NT2/D1 (cell line): Measurements from ENCODE around the gene FLOT1.

Source experiments
- SUZ12 ChIP-seq: IDR thresholded peaks from 2 replicates; pipeline ENCODE4 v1.6.1; 2011; ENCODE audit not compliant: insufficient read length, insufficient read depth; ENCODE audit errors: extremely low read depth
- YY1 ChIP-seq: IDR thresholded peaks from 2 replicates; pipeline ENCODE4 v1.6.1; 2011; ENCODE audit not compliant: insufficient read length, insufficient read depth

GRCh38 chr6:30750379-30750668 is 7.8 kb upstream of the FLOT1 start:
- no peak for TF ChIP-seq SUZ12
- TF ChIP-seq YY1: no peak
